Thyroid gland (tissue), 4 donors: ENCODE results near the gene BTBD7.

Source experiments
- POLR2A ChIP-seq, 2 donors: fragments of 450-650 bp; IDR thresholded peaks; one replicate each; pipeline ENCODE4 v1.6.1; 2017; ENCODE audit warnings: antibody characterized with exemption in 2 of 2, mild to moderate bottlenecking in 2 of 2, moderate library complexity in 1 of 2
- TF ChIP-seq, protein P1 (sequence below), 6 experiments: fragments of 200-600 bp in 3 of 6; fragments of 450-650 bp in 3 of 6; sonication (generic) in 3 of 6; IDR thresholded peaks; one replicate each; pipeline ENCODE4 v1.5.1; 2016 to 2019; ENCODE audit warnings: antibody characterized with exemption in 6 of 6, mild to moderate bottlenecking in 2 of 6, inconsistent platforms in 1 of 6, moderate library complexity in 1 of 6

DNA sequence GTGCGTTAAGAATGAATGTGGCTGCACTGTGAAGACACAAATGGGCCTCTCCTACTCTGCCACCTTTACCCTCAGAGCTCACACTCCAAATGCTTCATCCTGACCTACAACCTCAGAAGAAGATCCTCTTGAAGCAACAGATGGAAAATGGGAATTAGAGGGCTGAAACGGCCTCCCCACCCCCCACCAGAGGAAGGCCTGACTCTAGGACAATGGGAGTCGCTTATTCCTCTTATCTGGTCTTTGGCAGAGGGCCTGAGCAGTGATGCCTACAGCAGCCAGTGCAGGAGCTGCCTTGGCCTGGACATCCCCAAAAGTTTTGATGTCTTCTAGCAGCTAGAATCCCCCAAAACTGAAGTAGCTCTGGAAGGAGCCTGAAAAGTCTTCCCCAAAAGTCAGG lies 29.2 kb downstream of the BTBD7 start:
- TF ChIP-seq POLR2A (IDR thresholded peaks at IDR 0.05), result no peak
- TF ChIP-seq, protein P1, sequence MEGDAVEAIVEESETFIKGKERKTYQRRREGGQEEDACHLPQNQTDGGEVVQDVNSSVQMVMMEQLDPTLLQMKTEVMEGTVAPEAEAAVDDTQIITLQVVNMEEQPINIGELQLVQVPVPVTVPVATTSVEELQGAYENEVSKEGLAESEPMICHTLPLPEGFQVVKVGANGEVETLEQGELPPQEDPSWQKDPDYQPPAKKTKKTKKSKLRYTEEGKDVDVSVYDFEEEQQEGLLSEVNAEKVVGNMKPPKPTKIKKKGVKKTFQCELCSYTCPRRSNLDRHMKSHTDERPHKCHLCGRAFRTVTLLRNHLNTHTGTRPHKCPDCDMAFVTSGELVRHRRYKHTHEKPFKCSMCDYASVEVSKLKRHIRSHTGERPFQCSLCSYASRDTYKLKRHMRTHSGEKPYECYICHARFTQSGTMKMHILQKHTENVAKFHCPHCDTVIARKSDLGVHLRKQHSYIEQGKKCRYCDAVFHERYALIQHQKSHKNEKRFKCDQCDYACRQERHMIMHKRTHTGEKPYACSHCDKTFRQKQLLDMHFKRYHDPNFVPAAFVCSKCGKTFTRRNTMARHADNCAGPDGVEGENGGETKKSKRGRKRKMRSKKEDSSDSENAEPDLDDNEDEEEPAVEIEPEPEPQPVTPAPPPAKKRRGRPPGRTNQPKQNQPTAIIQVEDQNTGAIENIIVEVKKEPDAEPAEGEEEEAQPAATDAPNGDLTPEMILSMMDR (IDR thresholded peaks at IDR 0.05), result no peak
